ENCODE results near the gene MPZL3.
A peak's percentile ranks its signal among the peaks of the same experiment; 100 is the strongest.

The MPZL3 gene

DNA sequence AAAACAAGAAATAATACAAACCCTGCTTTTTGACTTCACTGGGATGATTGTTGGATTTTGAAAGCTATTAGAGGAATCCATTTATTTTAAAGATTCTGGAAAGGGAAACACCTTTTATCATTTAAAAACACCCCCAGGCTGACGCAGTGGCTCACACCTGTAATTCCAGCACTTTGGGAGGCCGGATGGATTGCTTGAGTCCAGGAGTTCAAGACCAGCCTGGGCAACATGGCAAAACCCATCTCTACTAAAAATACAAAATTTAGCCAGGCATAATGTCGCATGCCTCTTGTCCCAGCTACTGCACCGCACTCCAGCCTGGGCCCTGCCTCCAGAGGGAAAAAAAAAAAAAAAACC is 75.4 kb downstream of the MPZL3 start:
- 0 out of 2 replicates have a peak overlapping the region, but pooled peaks have one; percentile 78 for H3K4me3 ChIP-seq (ENCODE audit: low read length)
- peaks cover 46% of the 10 kb centered on the region for H3K27me3 ChIP-seq (ENCODE audit: insufficient read depth, low read length)
- H3K9me3 ChIP-seq (ENCODE audit: insufficient read depth, low read depth, low read length), result no peaks in the 10 kb centered on the region
- H3K4me1 ChIP-seq (ENCODE audit: insufficient read depth, low read length), result peaks cover 23% of the 10 kb centered on the region
- H3K36me3 ChIP-seq (ENCODE audit: insufficient read depth, low read length), result no peaks in the 10 kb centered on the region
- no peak overlapping the region for H3K27ac ChIP-seq (ENCODE audit: low read depth, low read length)
- WGBS, result 88% methylated on average over 4 of the region's 4 CpGs
- no peak overlapping the region for H3K9ac ChIP-seq (ENCODE audit: low read depth, low read length)

Data from HUES64 (cell line).